ENCODE results near the gene TBX20.
"Not testable (repeated sequence)": the region's sequence is repeated elsewhere in the genome, so short reads cannot be mapped to it uniquely, and the experiment has no call there.

TBX20 gene

GRCh38 chr7:35220176-35220575, 33.7 kb downstream of the TBX20 start:
- not testable (repeated sequence) for DNase-seq (ENCODE audit: low spot score)

- DNase-seq (ENCODE audit: low spot score): not testable (repeated sequence)
Observed at GRCh38 chr7:35216033-35216432, 37.9 kb downstream of the TBX20 start.

DNA sequence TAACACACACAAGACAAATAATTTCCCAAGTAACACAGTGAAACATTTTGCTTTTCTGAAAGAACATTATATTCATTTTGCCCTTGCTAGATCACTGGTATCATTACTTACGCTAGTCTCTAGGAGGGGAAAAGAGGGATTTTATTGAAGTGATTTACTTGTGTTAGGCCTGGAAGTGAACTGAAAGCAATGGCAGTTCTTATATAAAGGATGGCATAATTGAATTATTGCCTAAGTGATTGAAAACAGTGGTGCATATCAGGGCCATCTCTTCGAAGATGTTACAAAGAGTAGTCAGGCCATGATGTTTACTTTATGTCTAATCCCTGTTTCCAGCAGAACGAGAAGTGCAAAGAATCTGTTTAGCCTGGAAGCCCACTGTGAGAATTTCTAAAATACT, 38.8 kb downstream of the TBX20 start:
- DNase-seq (ENCODE audit: low spot score): not testable (repeated sequence)

- DNase-seq (ENCODE audit: low spot score): not testable (repeated sequence)
Observed at GRCh38 chr7:35206924-35207323, 47.0 kb downstream of the TBX20 start.

DNA sequence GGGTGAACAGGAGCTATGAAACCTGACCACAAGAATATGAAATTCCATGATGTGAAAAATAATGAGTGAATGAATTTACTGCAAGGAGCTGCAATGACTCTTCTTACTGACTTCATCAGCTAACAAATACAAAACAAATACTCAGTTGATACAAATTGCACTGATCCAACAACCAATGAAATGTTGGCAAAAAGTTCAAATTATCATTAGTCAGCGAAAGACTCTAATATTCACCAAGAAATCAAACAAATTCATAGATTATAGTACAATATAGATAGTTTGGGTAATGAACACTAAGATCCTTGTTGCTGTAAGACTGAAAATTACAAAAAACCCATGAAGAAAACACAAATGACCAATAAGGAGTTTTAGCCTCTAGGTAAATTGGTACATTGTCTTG, 49.0 kb downstream of the TBX20 start:
- DNase-seq (ENCODE audit: low spot score): not testable (repeated sequence)

GRCh38 chr7:35204031-35204430, 49.9 kb downstream of the TBX20 start:
- DNase-seq (ENCODE audit: low spot score): not testable (repeated sequence)

- not testable (repeated sequence) for DNase-seq (ENCODE audit: low spot score)
Observed at GRCh38 chr7:35202353-35202752, 51.5 kb downstream of the TBX20 start.

GRCh38 chr7:35200170-35200569, 53.7 kb downstream of the TBX20 start:
- DNase-seq (ENCODE audit: low spot score): not testable (repeated sequence)

GRCh38 chr7:35198370-35199140, 55.3 kb downstream of the TBX20 start:
- DNase-seq (ENCODE audit: low spot score): not testable (repeated sequence)

- DNase-seq (ENCODE audit: low spot score): not testable (repeated sequence)
Observed at GRCh38 chr7:35191571-35191970, 62.3 kb downstream of the TBX20 start.

DNA sequence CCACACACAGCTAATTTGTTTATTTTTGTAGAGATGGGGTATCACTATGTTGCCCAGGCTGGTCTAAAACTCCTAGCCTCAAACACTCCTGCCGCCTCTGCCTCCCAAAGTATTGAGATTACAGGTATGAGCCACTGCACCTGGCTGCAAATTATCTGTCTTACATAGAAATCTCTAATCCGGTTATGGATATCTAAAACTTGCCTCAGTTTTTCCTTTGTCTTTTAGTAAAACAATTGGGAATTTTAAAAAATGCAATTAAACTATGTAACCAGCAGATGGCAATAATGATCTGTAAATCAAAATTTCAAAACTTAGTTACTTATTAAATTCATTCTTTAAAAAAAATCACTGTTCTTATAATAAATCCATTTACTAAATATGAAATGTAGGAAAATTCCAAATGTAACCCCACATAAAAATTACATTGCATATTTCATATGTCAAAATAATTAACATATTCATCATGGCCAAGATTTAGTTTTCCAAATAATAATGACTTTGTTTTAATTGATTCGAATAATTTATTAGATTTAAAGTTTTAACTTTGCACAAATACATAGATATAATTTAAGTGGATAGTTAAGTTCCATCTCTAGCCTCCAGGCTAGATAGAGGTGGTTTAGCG, 63.6 kb downstream of the TBX20 start:
- DNase-seq (ENCODE audit: low spot score): not testable (repeated sequence)

DNA sequence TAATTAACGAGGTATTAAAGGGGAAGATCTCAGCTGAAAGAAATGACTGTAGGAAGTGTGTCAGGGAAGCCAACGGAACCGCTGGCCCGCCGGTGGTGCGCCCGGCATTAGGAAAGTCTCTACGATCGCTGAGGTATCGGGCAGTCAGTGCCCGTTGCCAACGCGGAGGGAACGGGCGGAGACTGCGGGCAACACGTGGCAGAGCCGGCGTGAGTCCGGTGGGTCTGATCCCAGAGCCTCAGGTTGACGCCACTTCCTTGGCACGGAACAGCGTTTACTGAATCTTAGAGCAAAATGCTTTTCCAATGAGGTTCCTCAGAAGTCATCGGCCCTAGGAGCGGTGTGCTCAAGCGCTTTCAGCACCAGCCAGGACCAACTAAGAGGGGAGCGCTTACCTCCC, 67.1 kb downstream of the TBX20 start:
- peak; percentile 64 for DNase-seq (ENCODE audit: low spot score)

DNA sequence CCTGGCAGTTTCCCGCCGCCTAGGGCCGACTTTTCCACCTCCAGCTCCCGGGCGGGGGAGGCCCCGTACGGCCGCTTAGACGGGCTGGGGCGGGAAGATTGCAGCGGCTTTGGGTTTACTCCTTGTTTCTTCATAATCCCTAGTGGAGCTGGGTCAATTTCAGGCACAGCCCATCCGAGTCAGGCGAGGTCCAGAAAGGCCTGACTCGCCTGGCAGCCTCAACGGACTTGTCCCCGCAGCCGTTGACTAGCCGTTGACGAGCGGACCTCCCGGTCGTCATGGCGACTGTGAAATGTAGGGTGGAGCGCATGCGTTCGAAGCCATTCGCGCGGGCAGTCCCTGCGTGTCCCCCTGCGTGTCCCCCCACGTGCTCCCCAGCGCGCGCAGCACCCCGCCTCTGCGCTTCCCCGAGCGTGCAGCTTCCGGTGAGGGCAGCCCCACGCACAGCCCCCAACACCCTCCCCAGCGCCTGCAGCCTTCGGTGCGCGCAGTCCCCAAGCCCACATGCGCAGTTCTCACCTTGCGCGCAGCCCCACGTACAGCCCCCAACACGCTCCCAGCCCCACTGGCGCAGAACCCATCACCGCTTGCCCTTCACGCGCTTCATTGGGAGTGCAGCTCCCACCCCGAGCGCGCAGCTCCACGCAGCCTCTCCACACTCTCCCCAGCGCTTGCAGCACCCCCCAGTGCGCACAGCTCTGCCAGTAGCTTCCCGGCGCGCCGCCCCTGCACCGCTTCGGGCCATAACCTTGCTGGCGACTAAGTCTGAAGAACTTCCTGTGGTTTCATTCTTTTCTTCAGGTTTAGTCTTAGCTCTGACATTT, 67.8 kb downstream of the TBX20 start:
- peak; percentile 74 for DNase-seq (ENCODE audit: low spot score)

GRCh38 chr7:35185578-35185907, 68.4 kb downstream of the TBX20 start:
- not testable (repeated sequence) for DNase-seq (ENCODE audit: low spot score)

DNA sequence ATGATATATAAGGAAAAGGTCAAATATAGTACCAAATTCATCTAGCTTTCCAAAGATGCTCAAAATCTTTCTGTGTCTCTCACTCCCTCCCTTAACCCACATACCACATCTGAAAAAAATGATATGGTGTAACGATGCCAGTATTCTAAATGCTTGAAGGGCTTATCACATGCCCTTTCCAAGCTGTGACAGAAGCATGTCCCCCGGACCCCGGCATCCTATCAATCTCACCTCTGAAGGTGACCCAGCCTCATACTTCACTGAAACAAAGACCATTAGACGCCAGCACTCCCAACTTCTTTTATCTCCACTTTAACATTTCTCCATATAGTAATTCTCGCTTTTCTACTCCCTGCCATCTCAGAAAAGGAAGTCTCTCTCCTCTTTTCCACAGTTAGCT, 68.9 kb downstream of the TBX20 start:
- not testable (repeated sequence) for DNase-seq (ENCODE audit: low spot score)

- not testable (repeated sequence) for DNase-seq (ENCODE audit: low spot score)
Observed at GRCh38 chr7:35183873-35184503, 69.9 kb downstream of the TBX20 start.

GRCh38 chr7:35180665-35181064, 73.2 kb downstream of the TBX20 start:
- DNase-seq (ENCODE audit: low spot score): not testable (repeated sequence)

- not testable (repeated sequence) for DNase-seq (ENCODE audit: low spot score)
Observed at GRCh38 chr7:35173176-35173575, 80.7 kb downstream of the TBX20 start.

GRCh38 chr7:35172131-35172530, 81.8 kb downstream of the TBX20 start:
- DNase-seq (ENCODE audit: low spot score): not testable (repeated sequence)

- not testable (repeated sequence) for DNase-seq (ENCODE audit: low spot score)
Observed at GRCh38 chr7:35167658-35168057, 86.2 kb downstream of the TBX20 start.

DNA sequence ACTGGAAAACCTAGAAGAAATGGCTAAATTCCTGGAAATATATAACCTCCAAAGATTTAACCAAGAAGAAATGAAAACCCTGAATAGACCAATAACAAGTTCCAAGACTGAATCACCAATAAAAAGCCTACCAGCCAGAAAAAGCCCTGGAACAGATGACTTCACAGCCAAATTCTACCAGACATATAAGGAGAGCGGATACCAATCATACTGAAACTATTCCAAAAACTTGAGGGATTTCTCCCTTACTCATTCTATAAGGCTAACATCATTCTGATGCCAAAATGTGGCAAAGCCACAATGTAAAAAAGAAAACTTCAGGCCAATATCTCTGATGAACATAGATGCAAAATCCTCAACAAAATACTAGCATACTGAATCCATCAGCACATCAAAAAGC, 86.7 kb downstream of the TBX20 start:
- not testable (repeated sequence) for DNase-seq (ENCODE audit: low spot score)

Data from left forelimb (tissue), 1 donor.